ENCODE data around the gene MRPS24.

MRPS24 gene

GRCh38 chr7:43869006-43869866, at the start of gene MRPS24:
MRPS24 (minus strand) TSS chr7:43869517; CDS start chr7:43869495, 22 bp downstream.
- TF ChIP-seq CTCF (IDR thresholded peaks at IDR 0.05; ENCODE audit: borderline replicate concordance, insufficient read depth, low read depth, low read length) = no peak

GRCh38 chr7:43915907-43916306, 46.6 kb upstream of the MRPS24 start:
- TF ChIP-seq CTCF (IDR thresholded peaks at IDR 0.05; ENCODE audit: borderline replicate concordance, insufficient read depth, low read depth, low read length) = no peak
- no peak overlapping the region for H3K4me3 ChIP-seq (ENCODE audit: low read depth, low read length)

More at GRCh38 chr7:43869006-43869866, at the start of gene MRPS24:
- peak within 1 kb of the TSS; percentile 74 for H3K4me3 ChIP-seq (ENCODE audit: low read depth, low read length)

- H3K4me3 ChIP-seq (ENCODE audit: low read depth, low read length) = no peak overlapping the region
- TF ChIP-seq CTCF (IDR thresholded peaks at IDR 0.05; ENCODE audit: borderline replicate concordance, insufficient read depth, low read depth, low read length) = no peak
Measured at GRCh38 chr7:43914795-43915194, 45.5 kb upstream of the MRPS24 start.

GRCh38 chr7:43906331-43907010, 37.2 kb upstream of the MRPS24 start, which contains the start of gene URGCP:
URGCP (minus strand) TSS chr7:43906596; CDS start chr7:43906575, 21 bp downstream.
- peak within 1 kb of the TSS; percentile 62 for H3K4me3 ChIP-seq (ENCODE audit: low read depth, low read length)
- TF ChIP-seq CTCF (IDR thresholded peaks at IDR 0.05; ENCODE audit: borderline replicate concordance, insufficient read depth, low read depth, low read length) = no peak

GRCh38 chr7:43905956-43906330, 36.6 kb upstream of the MRPS24 start:
- TF ChIP-seq CTCF (IDR thresholded peaks at IDR 0.05; ENCODE audit: borderline replicate concordance, insufficient read depth, low read depth, low read length) = no peak
- H3K4me3 ChIP-seq (ENCODE audit: low read depth, low read length) = peak overlapping the region; percentile 62

- H3K4me3 ChIP-seq (ENCODE audit: low read depth, low read length) = peak overlapping the region; percentile 62
- no peak for TF ChIP-seq CTCF (IDR thresholded peaks at IDR 0.05; ENCODE audit: borderline replicate concordance, insufficient read depth, low read depth, low read length)
Measured at GRCh38 chr7:43905209-43905946, 36.1 kb upstream of the MRPS24 start.
